Esophagus squamous epithelium (tissue), 5 donors: ENCODE results near the gene PARVA. TPM values are rescaled to one million over a fixed set of nuclear protein-coding genes. Genes with fewer than 3 reads are reported as not detected.

ENCODE experiments used
- DNase-seq: peaks from one replicate; lab custom pipeline; 2025; lab: John Stamatoyannopoulos, UW
- H3K27ac ChIP-seq, 4 donors: fragments of 200-600 bp; sonication (generic); one replicate each; pipeline ENCODE4 v1.5.1; 2016 to 2019; ENCODE audit warnings: mild to moderate bottlenecking in 1 of 4
- H3K27me3 ChIP-seq, 4 donors: fragments of 200-600 bp; sonication (generic); 1 replicate in 3 of 4; 2 replicates in 1 of 4; pipeline versions ENCODE4 v1.5.1 to v1.6.0; 2017 to 2021; ENCODE audit warnings: antibody characterized with exemption in 1 of 4
- H3K36me3 ChIP-seq, 3 donors: fragments of 200-600 bp; sonication (generic); one replicate each; pipeline ENCODE4 v1.5.1; 2016 to 2019
- H3K4me1 ChIP-seq, 3 donors: fragments of 200-600 bp; sonication (generic); one replicate each; pipeline ENCODE4 v1.5.1; 2017 to 2019
- H3K4me3 ChIP-seq, 4 donors: fragments of 200-600 bp; sonication (generic); 1 replicate in 3 of 4; 2 replicates in 1 of 4; pipeline ENCODE4 v1.5.1; 2016 to 2019; ENCODE audit warnings: mild to moderate bottlenecking in 2 of 4, moderate library complexity in 1 of 4
- H3K9me3 ChIP-seq, 3 donors: fragments of 200-600 bp; sonication (generic); one replicate each; pipeline ENCODE4 v1.5.1; 2016 to 2019
- CTCF ChIP-seq, 6 experiments: fragments of 450-650 bp in 4 of 6; fragments of 200-600 bp in 2 of 6; sonication (generic) in 2 of 6; IDR thresholded peaks; one replicate each; pipeline ENCODE4 v1.5.1; 2016 to 2019; ENCODE audit warnings: antibody characterized with exemption in 6 of 6, mild to moderate bottlenecking in 4 of 6, moderate library complexity in 4 of 6
- POLR2A ChIP-seq, 4 donors: fragments of 450-650 bp; IDR thresholded peaks; one replicate each; pipeline ENCODE4 v1.6.1; 2017; ENCODE audit warnings: antibody characterized with exemption in 4 of 4, mild to moderate bottlenecking in 4 of 4, moderate library complexity in 3 of 4
- WGBS, 2 donors: methylation state at CpG; one replicate each; pipeline ENCODE4 v1.1.5; 2018; 5-methylcytosine and 5-hydroxymethylcytosine counted together
- intact Hi-C: fragments of 100-400 bp; cut with DNase I; formaldehyde crosslinking; loops from one replicate; pipeline ENCODE4 v1.15.0; 2022
- total RNA-seq, 4 donors: library from RNA; depleted of rRNA; stranded (reverse); fragments of >200 nt; gene quantifications; one replicate each; pipeline ENCODE4 v1.1.0, GENCODE V29; 2016
- donor health status: DM: yes; HTN: yes; CAD: no.

PARVA gene
- total RNA-seq, 4 donors from 2014 or later = 8.6 to 66.9 (median 16.2) TPM

DNA sequence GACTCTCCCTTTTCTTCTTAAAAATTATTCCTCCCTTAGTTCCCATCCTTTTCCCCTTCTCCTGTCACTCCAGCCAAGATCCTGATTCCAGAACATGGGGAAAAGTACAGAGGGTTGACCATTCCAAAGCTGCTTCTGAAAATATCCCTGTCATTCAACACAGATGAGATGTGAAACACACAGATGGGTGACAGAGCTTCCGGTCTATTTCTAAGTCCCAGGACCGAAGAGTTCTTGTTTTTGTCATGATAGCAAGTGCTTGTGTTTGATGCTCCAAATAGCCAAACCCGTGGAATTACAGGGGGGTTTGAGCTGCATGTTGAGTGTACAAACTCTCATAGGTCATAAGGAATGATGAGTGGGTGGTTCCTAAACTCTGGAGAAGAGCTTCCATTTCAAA lies 57.9 kb downstream of the PARVA start:
- no peaks in the 10 kb centered on the region for H3K27me3 ChIP-seq
- H3K27ac ChIP-seq = peak overlapping the region; percentile 61 to 88 (median 87)
- 71 to 73% methylated on average over 3 of the region's 3 CpGs for WGBS, 2 donors
- H3K36me3 ChIP-seq = no peaks in the 10 kb centered on the region
- H3K4me3 ChIP-seq = no peak overlapping the region
- intact Hi-C loops = no loop called here
- no peaks in the 10 kb centered on the region for H3K9me3 ChIP-seq
- peaks cover 9 to 72% (median 23%) of the 10 kb centered on the region in 3 donors for H3K4me1 ChIP-seq
- no peak for TF ChIP-seq CTCF (IDR thresholded peaks at IDR 0.05)
- DNase-seq = no peak

DNA sequence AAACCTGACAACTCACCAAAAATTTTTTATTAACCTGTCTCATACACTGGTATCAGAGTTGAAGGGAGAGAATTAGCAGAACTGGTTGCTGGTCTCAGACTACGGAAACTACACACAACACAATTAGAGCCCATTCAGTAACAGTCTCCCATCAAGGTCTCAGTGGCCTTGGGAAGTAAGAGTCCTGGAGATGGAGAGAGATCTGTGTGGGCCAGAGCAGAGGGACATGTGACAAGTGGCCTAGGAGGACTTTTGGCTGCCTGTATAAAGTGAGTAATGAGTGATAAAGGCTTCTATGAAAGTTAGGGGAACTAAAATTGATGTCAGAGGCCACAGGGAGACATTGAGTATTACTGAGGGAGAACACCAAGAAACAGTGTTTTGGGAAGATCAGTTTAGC lies 58.9 kb downstream of the PARVA start:
- H3K36me3 ChIP-seq = no peaks in the 10 kb centered on the region
- 93 to 100% methylated on average over 1 of the region's 1 CpG for WGBS, 2 donors
- no peaks in the 10 kb centered on the region for H3K9me3 ChIP-seq
- DNase-seq = no peak
- H3K4me3 ChIP-seq = no peak overlapping the region
- peak overlapping the region in 3 of 4 donors; percentile 87 to 88 (median 87) for H3K27ac ChIP-seq
- TF ChIP-seq POLR2A (IDR thresholded peaks at IDR 0.05) (no peak), CTCF (IDR thresholded peaks at IDR 0.05) (no peak)
- no peaks in the 10 kb centered on the region for H3K27me3 ChIP-seq
- peaks cover 5 to 62% (median 17%) of the 10 kb centered on the region in 3 donors for H3K4me1 ChIP-seq
- intact Hi-C loops = no loop called here

- H3K36me3 ChIP-seq = no peaks in the 10 kb centered on the region
- intact Hi-C loops = no loop called here
- TF ChIP-seq CTCF (IDR thresholded peaks at IDR 0.05) (no peak), POLR2A (IDR thresholded peaks at IDR 0.05) (no peak)
- peaks cover 0 to 51% (median 12%) of the 10 kb centered on the region in 3 donors for H3K4me1 ChIP-seq
- no peak for DNase-seq
- H3K27me3 ChIP-seq = no peaks in the 10 kb centered on the region
- no peaks in the 10 kb centered on the region for H3K9me3 ChIP-seq
- no peak overlapping the region for H3K27ac ChIP-seq
- no peak overlapping the region for H3K4me3 ChIP-seq
Observed at GRCh38 chr11:12438291-12438690, 60.9 kb downstream of the PARVA start.

DNA sequence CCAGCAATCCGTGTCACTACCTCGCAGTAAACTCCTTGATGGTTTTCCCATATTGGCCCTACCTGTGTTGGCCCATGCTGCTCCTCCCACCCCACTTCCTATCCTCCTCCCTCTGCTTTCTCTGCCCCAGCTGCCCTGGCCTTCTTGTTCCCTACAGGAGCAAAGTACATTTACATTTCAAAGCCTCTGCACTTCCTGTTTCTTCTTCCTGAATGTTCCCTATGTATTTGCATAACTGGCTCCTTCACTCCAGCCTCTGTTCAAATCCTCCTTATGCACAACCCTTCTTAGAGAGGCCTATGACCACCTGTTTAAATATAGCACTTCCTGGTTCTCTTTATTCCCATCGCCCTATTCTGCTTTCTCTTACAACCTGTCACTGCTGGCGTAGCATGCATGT lies 62.2 kb downstream of the PARVA start:
- 84 to 87% methylated on average over 4 of the region's 4 CpGs for WGBS, 2 donors
- no peak for TF ChIP-seq CTCF (IDR thresholded peaks at IDR 0.05)
- TF ChIP-seq POLR2A (IDR thresholded peaks at IDR 0.05) = no peak
- Histone ChIP-seq H3K27me3 (no peaks in the 10 kb centered on the region), H3K4me1 (peaks cover 0 to 37% (median 3%) of the 10 kb centered on the region in 3 donors), H3K27ac (no peak overlapping the region), H3K4me3 (no peak overlapping the region), H3K36me3 (no peaks in the 10 kb centered on the region), H3K9me3 (no peaks in the 10 kb centered on the region)
- intact Hi-C loops = no loop called here
- DNase-seq = no peak

GRCh38 chr11:12440565-12440964 lies 63.2 kb downstream of the PARVA start:
- H3K4me1 ChIP-seq = peaks cover 0 to 28% (median 0%) of the 10 kb centered on the region in 3 donors
- intact Hi-C loops = no loop called here
- 87 to 88% methylated on average over 4 of the region's 4 CpGs for WGBS, 2 donors
- TF ChIP-seq CTCF (IDR thresholded peaks at IDR 0.05) = no peak
- TF ChIP-seq POLR2A (IDR thresholded peaks at IDR 0.05) = no peak
- no peaks in the 10 kb centered on the region for H3K36me3 ChIP-seq
- H3K27me3 ChIP-seq = no peaks in the 10 kb centered on the region
- no peak overlapping the region for H3K27ac ChIP-seq
- no peaks in the 10 kb centered on the region for H3K9me3 ChIP-seq
- no peak for DNase-seq
- no peak overlapping the region for H3K4me3 ChIP-seq
